NCI-H1105 (cell line): ENCODE measurements around the gene MAFF.

Experiments
- DNase-seq: peaks from one replicate; lab custom pipeline; 2025; lab: John Stamatoyannopoulos, UW

The MAFF gene

GRCh38 chr22:38248280-38248679 is 46.5 kb downstream of the MAFF start:
- no peak for DNase-seq

- DNase-seq: no peak
Observed at GRCh38 chr22:38249301-38249700, 47.5 kb downstream of the MAFF start.

GRCh38 chr22:38249803-38250642 is 48.2 kb downstream of the MAFF start:
- DNase-seq: no peak

- DNase-seq: no peak
Observed at GRCh38 chr22:38250643-38251340, 49.0 kb downstream of the MAFF start.

GRCh38 chr22:38251341-38251692 is 49.5 kb downstream of the MAFF start:
- no peak for DNase-seq

GRCh38 chr22:38255697-38256096 is 53.9 kb downstream of the MAFF start:
- no peak for DNase-seq

GRCh38 chr22:38257181-38257580 is 55.4 kb downstream of the MAFF start:
- no peak for DNase-seq

GRCh38 chr22:38257650-38258250 is 56.0 kb downstream of the MAFF start:
- DNase-seq: peak; percentile 94

- DNase-seq: no peak
Observed at GRCh38 chr22:38258895-38259294, 57.1 kb downstream of the MAFF start.

GRCh38 chr22:38259370-38259769 is 57.6 kb downstream of the MAFF start:
- no peak for DNase-seq

GRCh38 chr22:38260761-38261681 is 59.2 kb downstream of the MAFF start:
- no peak for DNase-seq

GRCh38 chr22:38262051-38262795 is 60.4 kb downstream of the MAFF start:
- no peak for DNase-seq

GRCh38 chr22:38264322-38264843 is 62.6 kb downstream of the MAFF start:
- DNase-seq: no peak
